Measurements from ENCODE around the gene MRGPRX2.

The MRGPRX2 gene

DNA sequence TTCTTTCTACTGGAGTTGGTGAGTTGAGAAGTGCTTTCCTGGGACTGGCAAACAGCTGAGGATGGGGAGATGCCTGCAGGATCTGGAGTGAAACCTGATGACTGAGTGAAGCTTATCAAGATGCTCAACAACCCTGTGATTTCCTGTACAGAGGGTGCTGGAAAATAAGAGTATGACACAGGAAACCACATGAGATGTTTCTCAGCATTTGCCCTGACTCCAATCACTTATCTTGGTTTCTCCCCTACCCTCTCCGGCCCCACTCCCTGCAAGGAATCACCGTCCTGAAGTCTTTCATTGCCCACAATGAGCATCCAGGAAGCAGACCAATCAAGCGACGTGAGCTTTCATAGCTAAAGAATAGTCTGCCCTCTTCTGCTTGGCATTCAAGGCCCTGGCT is at the start of gene MRGPRX2:
Gene MRGPRX2, minus strand, starts transcription at position 89 of the 400 bp plus-strand sequence. CDS start 4,315 bp downstream, outside the sequence.
- DNase-seq, result no peak

DNA sequence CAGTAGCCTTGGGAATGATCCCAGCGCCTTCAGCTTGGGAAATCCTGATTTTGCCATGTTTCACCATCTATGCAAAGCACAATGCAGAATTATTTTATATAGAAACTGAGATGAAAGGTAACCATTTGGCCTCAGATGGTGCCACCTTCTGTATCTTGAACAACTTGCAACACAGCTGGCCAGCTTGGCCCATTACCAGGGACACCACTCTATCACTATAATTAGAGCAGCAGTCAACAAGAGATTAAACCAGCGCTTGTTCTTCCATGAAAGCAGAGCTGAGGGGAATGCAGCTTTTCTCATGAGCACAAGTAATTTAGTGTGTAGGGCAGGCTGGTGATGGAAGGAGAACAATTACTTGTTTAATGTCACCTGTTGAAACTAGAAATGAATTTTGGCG is 49.8 kb upstream of the MRGPRX2 start:
- no peak for DNase-seq

DNA sequence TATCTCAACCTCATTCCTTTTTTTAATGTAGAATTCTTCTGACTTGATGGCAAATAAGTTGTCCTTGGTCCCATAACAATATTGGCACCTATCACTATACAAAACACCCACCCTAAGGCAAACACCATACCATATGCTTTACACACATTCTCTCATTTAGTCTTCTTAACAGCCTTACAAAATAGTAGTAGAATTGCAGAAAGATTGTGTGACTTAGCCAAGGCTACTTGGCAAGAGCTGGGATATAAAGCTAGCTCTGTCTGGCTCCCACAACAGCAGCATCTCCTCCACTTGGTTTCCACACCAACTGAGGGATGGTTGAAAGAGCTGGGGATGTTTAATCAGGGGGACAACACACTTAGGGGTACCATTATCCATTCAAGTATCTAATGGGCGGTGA is 46.6 kb upstream of the MRGPRX2 start:
- DNase-seq, result no peak

DNA sequence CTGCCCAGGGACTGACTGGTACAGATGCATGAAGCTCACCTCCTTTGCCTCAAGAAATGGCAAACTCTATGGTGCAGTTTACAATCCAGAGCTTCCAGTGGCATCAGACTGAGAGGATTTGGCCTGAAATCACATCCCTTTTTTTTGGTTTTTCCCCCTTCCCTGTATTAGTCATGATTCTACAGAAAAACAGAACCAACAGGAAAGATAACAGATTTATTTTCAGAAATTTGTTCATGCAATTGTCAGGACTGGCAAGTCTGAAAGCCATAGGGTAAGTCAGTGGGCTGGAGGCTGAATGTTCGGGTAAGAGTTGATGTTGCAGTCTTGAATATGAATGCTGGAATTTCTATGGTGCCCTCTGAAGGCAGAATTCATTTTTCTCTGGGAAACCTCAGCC is 44.5 kb upstream of the MRGPRX2 start:
- DNase-seq, result no peak

DNA sequence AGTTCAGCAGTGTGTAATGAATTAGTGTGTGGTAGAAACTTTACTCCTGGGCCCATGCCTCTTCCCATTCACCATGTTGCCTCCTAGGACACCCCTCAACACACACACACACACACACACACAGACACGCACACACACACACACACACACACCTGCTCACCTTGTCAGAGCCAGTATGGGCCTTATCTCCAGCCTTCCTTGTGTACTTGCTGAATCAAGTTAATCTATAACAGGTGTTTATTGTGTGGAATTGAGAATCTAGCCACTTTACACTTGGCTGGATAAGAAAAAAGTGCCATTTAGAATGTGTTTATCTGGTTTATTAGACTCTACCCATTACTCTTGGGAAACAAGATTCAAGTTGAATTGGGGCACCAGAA is 42.0 kb upstream of the MRGPRX2 start:
- DNase-seq, result no peak

DNA sequence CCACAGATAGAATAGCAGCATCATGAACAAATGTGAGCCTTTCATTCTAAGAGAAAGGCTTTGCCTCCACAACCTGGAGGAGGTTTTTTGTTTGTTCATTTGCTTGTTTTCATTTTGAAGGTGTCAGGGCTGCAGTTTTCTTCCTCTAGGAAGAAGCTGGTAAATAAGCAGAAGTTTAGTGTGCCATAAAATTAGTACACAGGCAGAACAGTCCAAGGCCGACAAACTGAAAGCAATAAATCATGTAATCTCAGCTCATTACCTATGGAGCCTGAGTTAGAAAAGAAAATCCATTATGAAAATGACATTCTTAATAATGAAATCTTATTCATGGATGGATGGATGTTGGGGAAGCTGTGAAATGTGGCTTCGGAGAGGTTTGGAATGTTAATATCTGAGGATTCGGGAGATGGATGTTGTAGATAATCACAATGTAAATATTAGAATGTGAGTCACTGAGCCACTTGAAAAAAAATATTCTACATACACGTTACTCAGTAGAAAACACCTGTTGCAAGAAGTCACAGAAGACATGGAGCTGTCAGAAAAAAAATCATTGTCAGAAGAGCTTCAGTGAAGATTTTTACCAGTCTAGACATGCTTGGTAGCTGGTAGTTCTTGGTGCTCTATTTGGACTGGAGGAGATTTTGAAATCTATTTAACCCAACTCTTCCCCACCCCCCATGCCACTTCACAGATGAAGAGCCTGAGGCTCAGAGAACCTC is 41.4 kb upstream of the MRGPRX2 start:
- peak; percentile 53 to 63 for DNase-seq

DNA sequence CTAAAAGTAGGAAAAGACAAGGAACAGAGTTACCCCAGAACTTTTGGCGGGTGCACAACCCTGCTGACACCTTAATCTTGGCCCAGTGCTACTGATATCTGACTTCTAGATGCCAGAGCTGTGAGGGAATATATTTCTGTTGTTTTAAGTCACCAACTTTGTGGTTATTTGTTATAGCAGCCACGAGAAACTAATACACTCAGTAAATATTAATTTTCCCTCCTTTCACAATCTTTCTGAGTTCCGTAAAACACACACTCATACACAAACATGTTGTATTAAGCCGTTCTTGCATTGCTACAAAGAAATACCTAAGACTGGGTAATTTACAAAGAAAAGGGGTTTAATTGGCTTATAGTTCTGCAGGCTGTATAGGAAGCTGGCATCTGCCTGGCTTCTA is 40.4 kb upstream of the MRGPRX2 start:
- DNase-seq, result no peak

DNA sequence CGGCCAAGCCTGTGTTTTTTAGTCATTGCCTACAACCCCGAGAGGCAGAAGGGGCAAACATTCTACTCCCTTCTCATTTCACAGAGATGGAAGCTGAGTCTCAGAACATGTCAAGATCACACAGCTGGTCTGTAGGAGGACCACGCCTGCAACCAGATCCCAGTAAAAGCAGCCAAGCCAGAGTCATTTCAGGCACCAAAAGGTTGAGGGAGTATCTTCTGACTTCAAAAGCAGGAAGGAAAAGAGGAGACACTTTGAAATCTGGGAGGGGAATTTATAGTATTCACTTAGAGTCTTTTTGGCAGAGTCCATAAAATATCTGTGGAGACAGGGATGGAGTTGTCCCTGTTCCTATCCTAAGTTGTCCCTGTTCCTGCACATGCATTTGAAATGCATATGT is 38.6 kb upstream of the MRGPRX2 start:
- DNase-seq, result no peak

DNA sequence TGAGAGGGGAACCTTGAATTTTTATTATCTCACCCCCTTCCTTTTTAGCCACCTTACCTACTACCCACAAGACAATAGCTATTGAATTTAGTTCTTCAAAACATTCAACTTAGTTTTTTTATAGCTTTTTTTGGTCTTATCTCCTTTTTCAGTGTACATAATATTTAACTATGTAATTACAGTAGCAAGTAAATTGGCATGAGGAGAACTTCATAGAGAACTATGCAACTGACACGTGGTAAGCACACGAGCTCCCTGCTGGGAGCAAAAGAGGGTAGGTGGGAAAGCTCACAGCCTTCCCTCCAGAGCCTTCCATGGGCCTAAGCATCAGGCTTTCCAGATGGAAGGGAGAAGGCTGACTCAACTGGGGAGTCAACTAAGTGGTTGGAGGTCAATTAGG is 34.3 kb upstream of the MRGPRX2 start:
- DNase-seq, result no peak

DNA sequence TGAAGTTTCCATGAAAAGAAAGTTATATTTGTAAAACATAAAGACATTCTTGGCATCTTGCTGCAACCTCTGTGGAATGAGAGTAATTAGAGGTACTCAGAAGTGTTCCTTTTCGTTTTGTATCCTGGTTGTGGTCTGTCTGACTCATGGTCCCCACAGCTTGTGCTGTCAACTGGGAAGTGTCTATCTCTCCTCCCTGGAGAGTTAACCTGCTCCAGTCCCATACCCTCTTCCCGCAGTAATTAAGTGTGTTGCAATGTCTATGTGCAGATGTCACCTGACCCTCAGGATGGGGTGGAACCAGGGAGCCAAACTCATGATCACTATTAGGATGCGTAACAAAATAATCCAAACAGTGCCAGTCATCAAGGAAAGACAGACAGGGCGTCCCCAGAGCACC is 33.5 kb upstream of the MRGPRX2 start:
- no peak for DNase-seq

DNA sequence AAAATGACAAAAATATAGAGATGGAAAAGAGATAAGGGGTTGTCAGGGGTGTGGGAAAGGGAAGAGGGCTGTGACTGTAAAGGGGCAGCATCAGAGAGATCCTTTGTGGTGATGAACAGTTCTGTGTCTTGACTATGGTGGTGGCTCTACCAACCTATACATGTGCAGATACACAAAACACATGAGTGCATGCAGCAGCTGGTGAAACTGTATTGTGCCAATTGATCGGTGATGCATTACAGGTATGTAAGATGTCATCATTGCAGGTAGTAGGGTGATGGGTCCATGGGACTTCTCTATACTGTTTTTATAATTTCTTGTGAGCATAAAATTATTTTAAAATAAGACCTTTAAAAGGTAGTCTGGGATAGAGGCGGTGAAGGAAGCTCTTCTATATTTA is 32.3 kb upstream of the MRGPRX2 start:
- DNase-seq, result no peak

DNA sequence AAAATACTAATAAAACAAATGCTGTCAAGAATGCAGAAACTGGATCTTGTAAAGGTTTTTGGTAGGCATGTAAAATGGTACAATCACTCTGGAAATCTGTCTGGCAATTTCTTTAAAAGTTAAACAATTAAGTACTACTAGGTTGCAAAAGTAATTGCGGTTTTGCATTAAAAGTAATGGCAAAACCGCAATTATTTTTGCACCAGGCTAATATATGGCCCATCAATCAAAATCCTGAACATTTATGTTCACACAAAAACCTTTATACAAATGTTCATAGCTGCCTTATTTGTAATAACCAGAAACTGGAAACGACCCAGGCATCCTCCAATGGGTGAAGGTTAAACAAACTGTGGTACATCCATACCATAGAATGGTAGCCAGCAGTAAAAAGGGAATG is 31.8 kb upstream of the MRGPRX2 start:
- DNase-seq, result no peak

DNA sequence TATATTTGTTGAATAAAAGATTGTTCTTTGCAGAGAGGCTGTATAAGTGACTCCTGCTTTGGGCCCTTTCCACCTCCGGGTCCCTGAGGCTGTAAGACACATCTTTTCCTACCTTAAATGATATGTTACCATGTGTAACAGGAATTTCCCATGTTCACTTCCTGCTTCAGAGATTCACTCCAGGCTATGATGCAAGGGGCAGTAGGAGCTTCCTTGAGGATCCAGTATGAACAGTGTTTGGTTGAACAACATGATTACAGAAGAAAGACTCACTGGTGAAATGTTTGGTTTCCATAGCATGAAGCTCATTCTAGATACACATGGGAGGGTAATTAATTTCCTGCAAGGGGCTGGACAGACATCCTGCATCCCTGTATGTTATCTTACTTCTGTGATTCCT is 30.8 kb upstream of the MRGPRX2 start:
- no peak for DNase-seq

DNA sequence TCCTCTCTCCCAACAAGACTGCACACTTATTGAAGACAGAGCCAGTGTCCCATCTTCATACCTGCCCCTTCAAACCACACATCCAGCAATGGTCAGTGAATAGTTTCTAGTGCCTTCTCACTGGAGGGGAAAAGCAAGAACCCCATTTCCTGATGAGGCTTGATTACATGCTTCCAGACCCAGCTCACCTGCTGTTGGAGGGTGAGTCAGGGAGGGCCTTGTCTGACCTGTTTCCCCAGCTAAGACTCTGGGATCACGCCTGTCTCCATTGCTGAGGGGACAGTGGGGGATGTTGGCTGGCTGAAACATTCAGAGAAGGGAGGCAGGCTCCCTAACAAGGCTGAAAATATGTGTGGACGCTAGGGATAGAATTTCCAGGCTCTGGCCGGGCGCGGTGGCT is 28.9 kb upstream of the MRGPRX2 start:
- DNase-seq, result no peak

DNA sequence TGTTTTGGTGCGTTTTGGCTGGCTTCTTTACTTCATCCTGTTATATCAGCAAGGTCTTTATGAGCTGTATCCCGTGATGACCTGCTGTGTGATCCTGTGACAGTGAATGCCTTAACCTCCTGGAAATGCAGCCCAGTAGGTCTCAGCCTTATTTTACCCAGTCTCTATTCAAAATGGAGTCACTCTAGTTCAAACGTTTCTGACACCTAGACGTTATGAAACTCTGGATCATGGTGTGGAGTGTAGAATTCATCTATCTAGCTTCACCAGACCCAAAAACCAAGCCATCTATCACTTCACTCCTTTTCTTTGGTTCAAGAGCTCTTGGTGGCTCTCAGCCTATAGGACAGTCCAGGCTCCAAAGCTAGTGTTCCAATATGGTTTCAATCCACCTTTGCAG is 28.3 kb upstream of the MRGPRX2 start:
- DNase-seq, result no peak

DNA sequence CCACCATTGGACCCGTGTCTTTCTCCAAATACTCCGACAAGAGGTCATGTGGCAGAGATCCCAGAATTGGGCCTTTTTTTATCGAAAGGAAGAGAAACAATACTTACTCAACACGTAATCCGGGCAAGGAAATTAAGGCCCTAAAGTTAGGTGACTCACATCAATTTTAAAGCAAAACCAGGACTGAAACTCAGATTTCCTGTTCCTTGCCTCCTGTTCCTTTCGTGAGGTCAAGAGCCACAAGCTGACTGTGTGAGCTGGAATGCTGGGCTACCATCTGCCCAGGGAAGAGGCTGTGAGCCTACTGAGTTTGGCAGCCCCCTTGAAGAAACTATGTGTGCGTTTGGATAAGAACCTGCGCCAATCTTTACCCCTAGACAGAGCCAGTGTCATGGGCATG is 27.1 kb upstream of the MRGPRX2 start:
- DNase-seq, result no peak

DNA sequence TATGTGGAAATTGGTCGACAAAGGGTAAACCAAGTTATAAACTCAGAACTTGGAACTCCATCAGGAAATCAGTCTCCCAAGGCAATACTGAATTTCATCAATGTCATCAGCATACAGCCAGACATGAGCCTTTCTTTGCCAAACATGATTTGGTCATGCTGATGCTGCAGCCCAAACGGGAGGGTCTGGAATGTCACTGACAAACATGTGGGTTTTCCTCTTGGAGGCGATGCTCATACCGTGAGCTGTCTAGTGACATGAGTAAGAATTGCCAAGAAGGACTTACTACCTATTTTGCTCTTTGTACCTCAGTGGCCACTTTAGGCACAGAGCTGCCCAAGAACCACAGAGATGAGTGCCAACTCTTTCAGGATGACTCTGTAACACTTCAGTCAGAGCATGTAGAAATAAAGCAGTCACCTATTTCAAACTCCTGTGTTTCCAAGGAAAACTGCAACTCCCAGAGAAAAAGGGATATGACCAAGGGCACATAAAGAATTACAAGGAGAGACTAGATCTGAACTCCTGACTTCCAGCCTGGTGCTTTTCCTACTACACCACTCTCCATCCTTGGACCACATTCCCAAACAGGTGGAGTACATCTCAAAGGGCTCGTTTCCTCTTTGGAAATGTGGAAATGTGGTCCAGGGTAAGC is 24.3 kb upstream of the MRGPRX2 start:
- no peak for DNase-seq

DNA sequence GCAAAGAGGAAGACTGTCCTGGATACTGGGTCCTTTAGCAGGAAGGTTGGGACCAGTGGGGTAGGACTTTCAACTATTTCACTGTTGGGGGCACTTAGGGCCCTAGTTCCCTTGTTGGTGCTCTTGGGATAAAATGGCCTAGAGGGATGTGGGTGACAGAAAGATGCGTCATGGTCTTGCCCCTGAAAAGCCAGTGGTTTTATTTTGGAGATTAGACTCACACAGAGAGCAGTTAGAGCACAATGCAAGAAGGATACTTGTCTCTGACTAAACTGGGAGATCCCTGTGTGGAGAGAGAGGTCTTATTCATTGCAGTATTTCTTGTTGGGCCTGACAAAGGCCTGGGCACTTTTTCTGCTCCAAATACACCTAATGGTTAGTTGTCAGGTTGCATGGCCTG is 22.6 kb upstream of the MRGPRX2 start:
- DNase-seq, result no peak

DNA sequence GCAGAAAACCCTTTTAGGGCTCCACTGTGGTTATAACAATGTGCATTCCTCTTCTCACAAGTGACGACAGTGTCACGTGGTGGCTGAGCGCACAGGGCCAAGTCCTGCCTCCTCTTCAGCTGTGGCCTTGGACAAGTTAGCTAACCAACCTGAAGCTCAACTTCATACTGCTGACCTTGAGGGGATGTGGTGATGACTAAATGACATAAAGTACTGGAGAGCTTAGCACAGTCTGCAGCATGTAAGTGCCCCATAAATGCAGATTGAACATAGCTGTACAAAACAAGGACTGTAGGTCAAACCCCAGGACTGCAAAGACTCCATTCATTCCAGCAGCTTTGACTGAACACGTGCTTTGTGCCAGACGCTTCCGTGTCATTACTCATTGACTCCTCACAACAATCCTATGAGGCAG is 20.1 kb upstream of the MRGPRX2 start:
- no peak for DNase-seq

DNA sequence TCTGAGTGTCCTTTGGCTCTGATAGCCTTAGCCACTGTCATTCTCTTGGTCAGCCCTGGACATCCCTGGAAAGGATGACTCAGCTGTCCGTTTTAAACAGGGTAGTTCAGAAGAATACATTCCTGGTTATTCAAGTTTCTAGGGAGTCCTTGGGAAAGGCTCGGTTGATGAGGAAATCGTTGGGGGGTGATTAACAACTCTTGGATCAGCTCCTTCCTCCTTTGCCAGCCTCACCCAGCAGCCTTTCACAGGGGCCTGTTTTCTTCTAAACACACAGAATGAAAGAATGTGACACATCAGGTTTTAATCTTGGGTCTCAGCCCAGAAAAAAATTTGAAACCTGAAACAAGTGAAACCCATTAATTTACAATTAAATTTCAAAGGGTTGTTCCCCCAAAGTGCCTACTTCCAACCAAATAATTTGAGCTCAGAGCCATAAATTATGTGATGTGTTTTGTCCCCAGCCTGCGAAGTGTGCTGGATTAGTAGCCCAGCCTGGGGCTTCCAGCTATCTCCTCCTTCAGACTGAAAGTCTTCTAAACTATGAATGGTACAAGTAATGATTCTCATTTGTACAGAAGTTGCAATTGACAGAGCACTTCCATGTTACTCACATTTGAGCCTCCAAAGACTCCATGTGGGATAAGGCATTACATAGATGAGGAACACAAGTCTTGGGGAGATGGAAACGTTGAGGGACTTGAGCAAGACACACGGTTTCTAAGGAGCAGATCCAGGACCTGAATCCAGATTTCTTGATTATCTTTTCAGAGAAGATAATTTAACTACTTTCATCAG is 19.3 kb upstream of the MRGPRX2 start:
- no peak for DNase-seq

DNA sequence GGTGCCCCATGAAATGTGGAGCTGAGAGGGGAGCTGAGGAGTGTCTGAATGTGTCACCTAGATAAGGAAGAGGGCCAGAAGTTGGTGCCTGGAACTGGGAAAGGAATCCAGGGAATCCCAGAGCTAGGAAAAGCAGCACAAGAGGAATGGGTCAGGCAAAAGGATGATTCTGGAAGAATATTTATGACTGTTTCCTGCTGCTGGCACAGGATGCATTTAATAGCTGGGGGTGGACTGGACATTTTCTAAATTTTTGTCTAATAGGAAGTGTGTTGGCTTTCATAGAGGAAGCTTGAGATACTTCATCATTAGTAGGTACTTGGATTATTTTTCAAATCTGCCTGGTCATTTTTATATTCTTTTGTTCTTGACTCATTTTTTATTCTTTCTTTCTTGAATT is 17.4 kb upstream of the MRGPRX2 start:
- no peak for DNase-seq

DNA sequence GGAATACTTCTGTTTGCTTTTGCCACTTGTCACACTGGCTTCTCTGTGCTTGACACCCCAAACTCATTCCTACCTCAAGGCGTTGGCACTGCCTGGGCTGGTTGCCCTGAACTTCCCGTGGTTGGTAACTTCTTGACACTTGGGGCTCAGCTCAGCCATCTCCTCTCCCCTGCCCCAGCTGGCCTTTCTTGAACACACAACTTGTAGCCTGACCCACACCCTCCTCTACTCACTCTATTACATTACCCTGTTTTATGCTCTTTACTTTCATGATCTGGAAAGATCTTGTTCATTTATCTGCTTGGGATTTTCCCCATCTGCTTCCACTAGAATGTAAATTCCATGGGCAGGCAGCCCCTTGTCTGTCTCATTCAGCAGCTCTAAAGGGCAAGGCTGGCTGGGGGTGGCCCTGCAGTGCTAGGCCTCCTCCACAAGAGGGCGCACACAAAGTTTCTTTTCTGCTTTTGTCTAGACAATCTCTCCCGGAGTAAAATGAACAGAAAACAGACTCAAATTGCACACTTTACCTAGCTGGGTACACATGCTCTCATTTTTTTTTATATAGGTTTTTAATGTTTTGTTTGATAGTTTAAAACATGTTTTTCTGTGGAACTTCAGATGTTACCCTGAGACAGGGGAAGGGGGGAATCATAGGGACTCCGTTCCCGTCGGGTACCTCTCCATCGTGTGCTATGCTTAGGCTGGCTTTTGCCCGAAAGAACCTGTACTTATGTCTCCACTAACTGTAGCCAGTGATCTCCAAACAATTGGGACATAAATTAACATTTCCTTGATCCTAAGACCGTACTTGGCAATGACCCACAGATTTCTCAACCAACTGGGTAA is 16.4 kb upstream of the MRGPRX2 start:
- DNase-seq, result peak; percentile 19 to 57

DNA sequence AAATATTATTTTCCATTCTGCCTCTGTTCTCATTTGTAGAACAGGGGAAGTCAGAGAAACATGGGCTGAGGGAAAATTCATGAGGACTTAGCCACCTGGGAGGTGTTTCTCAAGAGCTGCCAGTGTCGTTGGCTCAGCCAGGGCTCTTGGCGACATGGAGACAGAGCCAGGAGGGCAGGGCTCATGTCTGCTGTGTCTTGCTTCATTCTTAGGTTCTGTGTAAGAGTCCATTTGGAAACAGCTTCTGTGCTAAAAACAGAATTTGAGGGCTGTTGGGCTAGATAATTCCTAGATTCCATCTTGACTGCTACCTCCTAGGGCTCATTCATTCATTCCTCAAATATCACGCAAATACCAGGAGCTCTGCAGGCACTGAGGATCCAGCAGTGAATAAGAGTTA is 15.1 kb upstream of the MRGPRX2 start:
- no peak for DNase-seq

All from NCI-H187 (cell line).